ENCODE measurements around the gene NLK.

DNA sequence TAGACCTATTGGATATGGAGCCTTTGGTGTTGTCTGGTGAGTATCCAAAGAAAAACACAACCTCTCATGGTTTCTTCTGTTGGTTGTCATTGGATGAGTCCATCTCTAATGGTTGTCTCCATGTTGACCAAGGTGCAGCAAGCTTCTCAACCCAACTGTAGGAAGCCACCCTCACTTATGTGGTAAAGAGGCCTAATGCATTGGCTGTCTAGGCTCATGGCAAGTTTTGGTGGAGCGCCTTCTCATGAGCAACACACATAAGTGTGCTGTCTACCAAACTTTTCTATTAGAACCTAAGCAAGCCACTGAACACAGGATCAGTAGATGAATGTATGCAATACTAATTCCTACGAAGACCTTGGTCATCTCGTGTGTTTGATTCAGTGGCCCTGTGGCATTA lies 819 bp downstream of the NLK start:
- no peak for TF ChIP-seq POLR2A (IDR thresholded peaks at IDR 0.05; ENCODE audit: low read depth, low read length)
- TF ChIP-seq CTCF (conservative IDR thresholded peaks at IDR 0.05; ENCODE audit: low read depth, low read length), result no peak
- TF ChIP-seq RFX5 (IDR thresholded peaks at IDR 0.05; ENCODE audit: low read depth, low read length), result no peak
- TF ChIP-seq, protein P1, sequence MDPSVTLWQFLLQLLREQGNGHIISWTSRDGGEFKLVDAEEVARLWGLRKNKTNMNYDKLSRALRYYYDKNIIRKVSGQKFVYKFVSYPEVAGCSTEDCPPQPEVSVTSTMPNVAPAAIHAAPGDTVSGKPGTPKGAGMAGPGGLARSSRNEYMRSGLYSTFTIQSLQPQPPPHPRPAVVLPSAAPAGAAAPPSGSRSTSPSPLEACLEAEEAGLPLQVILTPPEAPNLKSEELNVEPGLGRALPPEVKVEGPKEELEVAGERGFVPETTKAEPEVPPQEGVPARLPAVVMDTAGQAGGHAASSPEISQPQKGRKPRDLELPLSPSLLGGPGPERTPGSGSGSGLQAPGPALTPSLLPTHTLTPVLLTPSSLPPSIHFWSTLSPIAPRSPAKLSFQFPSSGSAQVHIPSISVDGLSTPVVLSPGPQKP (IDR thresholded peaks at IDR 0.05; ENCODE audit: borderline replicate concordance, low read depth, low read length), result no peak
- no peak for TF ChIP-seq CEBPB (IDR thresholded peaks at IDR 0.05; ENCODE audit: low read depth, low read length)

Measured in IMR-90 (cell line).